HepG2 (cell line): Measurements from ENCODE around the gene LBR. TPM values are rescaled to one million over a fixed set of nuclear protein-coding genes. Genes with fewer than 3 reads are reported as not detected.

ENCODE experiments used
- KAT2B ChIP-seq: fragments of 150-350 bp; IDR thresholded peaks from 2 replicates; pipeline ENCODE4 v1.6.1; 2014; ENCODE audit warnings: low read depth, low read length, borderline replicate concordance
- POLR2AphosphoS2 ChIP-seq: IDR thresholded peaks from 2 replicates; pipeline ENCODE4 v1.6.1; 2011; ENCODE audit warnings: low read depth, low read length, improper control_type of control experiment
- SMARCC2 ChIP-seq: fragments of 450-650 bp; IDR thresholded peaks from 2 replicates; pipeline ENCODE4 v1.6.1; 2017; ENCODE audit warnings: antibody characterized with exemption, mild to moderate bottlenecking
- ZNF12 ChIP-seq: sonication (generic); formaldehyde crosslinking; IDR thresholded peaks from 2 replicates; pipeline ENCODE4 v1.5.0; 2020; ENCODE audit warnings: missing genetic modification reagents
- ZNF605 ChIP-seq: sonication (generic); formaldehyde crosslinking; IDR thresholded peaks from 2 replicates; pipeline ENCODE4 v1.8.0; 2022; ENCODE audit warnings: mild to moderate bottlenecking, missing genetic modification reagents
- ZNF879 ChIP-seq: sonication (generic); formaldehyde crosslinking; IDR thresholded peaks from 2 replicates; pipeline ENCODE4 v1.8.1; 2023; ENCODE audit warnings: missing genetic modification reagents
- polyA plus RNA-seq, 8 experiments: library from polyadenylated mRNA; depleted of rRNA in 3 of 8; stranded (reverse) in 7 of 8; unstranded in 1 of 8; fragments of >200 nt; fragmentation: Illumina TruSeq in 4 of 8; extraction: Trizol in 4 of 8; gene quantifications; 2 replicates each; pipeline versions ENCODE4 v1.2.1 to v1.2.3, GENCODE V29; 2011 to 2016; ENCODE audit warnings: low read depth in 4 of 8, missing spikeins in 1 of 8, mixed read lengths in 1 of 8; ENCODE audit not compliant: insufficient read depth in 1 of 8
- total RNA-seq, 5 experiments: library from RNA; depleted of rRNA; stranded (reverse); fragments of >200 nt; fragmentation: Illumina TruSeq; extraction: Trizol; gene quantifications; 2 replicates each; pipeline ENCODE4 v1.2.3, GENCODE V29; 2016; ENCODE audit warnings: low read depth in 1 of 5
- TF ChIP-seq, protein P1 (sequence below): sonication (generic); formaldehyde crosslinking; IDR thresholded peaks from 2 replicates; pipeline ENCODE4 v1.9.0; 2021; ENCODE audit warnings: missing genetic modification reagents, mild to moderate bottlenecking, borderline replicate concordance
- TF ChIP-seq, protein P2 (sequence below), 2 experiments: sonication (generic) in 1 of 2; formaldehyde crosslinking in 1 of 2; IDR thresholded peaks; 2 replicates each; pipeline versions ENCODE4 v1.4.0 to v1.6.1; 2016 to 2020; ENCODE audit warnings: borderline replicate concordance in 1 of 2, low read depth in 1 of 2, mild to moderate bottlenecking in 1 of 2, missing genetic modification reagents in 1 of 2
- TF ChIP-seq, protein P3 (sequence below): IDR thresholded peaks from 2 replicates; pipeline ENCODE4 v1.4.0; 2020; ENCODE audit warnings: mild to moderate bottlenecking, missing genetic modification reagents
- TF ChIP-seq, protein P4 (sequence below): sonication (generic); formaldehyde crosslinking; IDR thresholded peaks from 2 replicates; pipeline ENCODE4 v1.4.0; 2020; ENCODE audit warnings: missing genetic modification reagents

The LBR gene
- total and polyA plus RNA-seq, 2 of the 13 experiments (the other 11 are each of a cell fraction or from before 2014, with no cell fraction given), result 38.9 to 76.7 TPM

DNA sequence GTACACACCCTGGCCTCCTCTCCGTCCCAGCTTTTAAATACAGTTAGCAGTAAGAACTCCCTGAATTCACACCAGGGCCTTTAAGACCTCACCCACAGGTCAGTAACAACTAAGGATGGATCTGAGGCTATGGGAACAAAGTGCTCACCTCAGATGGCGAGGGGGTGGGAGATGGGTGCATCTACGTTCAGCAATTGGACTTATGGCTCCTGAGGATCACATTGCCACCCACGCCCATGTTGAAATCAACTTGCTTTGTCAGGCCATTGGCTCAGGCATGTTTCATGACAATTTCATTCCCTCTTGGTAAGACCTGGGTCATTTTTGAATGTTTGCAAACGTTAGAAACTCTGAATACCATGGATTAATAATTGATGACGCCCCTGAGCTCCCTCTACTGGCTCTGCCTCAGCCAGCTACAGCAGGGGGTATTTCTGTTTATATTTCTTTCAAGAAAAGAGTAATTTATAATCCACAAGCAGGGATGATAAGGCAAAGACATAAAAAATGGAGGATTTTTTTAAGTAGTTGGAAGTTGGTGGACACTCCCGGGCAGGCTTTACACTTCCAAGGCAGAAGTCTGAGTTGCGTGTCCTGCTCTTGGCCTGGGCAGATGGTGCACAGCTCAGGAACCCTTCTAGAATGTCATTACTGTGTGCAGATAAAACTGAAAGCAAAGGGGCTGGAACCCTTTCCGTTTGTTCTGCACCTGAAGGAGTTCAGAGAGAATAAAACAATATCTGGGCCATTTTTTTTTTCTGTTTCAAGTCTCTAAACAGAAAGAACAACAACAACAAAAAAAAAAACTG, 13.7 kb upstream of the LBR start (continued):
- TF ChIP-seq, protein P1, sequence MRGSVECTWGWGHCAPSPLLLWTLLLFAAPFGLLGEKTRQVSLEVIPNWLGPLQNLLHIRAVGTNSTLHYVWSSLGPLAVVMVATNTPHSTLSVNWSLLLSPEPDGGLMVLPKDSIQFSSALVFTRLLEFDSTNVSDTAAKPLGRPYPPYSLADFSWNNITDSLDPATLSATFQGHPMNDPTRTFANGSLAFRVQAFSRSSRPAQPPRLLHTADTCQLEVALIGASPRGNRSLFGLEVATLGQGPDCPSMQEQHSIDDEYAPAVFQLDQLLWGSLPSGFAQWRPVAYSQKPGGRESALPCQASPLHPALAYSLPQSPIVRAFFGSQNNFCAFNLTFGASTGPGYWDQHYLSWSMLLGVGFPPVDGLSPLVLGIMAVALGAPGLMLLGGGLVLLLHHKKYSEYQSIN, result no peak
- TF ChIP-seq ZNF879 (CRISPR knock-in tag) (no peak), ZNF605 (no peak), ZNF12 (CRISPR knock-in tag) (no peak), SMARCC2 (no peak), KAT2B (no peak), POLR2AphosphoS2 (no peak)
- TF ChIP-seq, protein P2, sequence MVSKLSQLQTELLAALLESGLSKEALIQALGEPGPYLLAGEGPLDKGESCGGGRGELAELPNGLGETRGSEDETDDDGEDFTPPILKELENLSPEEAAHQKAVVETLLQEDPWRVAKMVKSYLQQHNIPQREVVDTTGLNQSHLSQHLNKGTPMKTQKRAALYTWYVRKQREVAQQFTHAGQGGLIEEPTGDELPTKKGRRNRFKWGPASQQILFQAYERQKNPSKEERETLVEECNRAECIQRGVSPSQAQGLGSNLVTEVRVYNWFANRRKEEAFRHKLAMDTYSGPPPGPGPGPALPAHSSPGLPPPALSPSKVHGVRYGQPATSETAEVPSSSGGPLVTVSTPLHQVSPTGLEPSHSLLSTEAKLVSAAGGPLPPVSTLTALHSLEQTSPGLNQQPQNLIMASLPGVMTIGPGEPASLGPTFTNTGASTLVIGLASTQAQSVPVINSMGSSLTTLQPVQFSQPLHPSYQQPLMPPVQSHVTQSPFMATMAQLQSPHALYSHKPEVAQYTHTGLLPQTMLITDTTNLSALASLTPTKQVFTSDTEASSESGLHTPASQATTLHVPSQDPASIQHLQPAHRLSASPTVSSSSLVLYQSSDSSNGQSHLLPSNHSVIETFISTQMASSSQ (IDR thresholded peaks at IDR 0.05; ENCODE audit: low read depth), result peak; percentile 97
- TF ChIP-seq, protein P2 (CRISPR knock-in tag; IDR thresholded peaks at IDR 0.05; ENCODE audit: borderline replicate concordance), result peak; percentile 95
- TF ChIP-seq, protein P3, sequence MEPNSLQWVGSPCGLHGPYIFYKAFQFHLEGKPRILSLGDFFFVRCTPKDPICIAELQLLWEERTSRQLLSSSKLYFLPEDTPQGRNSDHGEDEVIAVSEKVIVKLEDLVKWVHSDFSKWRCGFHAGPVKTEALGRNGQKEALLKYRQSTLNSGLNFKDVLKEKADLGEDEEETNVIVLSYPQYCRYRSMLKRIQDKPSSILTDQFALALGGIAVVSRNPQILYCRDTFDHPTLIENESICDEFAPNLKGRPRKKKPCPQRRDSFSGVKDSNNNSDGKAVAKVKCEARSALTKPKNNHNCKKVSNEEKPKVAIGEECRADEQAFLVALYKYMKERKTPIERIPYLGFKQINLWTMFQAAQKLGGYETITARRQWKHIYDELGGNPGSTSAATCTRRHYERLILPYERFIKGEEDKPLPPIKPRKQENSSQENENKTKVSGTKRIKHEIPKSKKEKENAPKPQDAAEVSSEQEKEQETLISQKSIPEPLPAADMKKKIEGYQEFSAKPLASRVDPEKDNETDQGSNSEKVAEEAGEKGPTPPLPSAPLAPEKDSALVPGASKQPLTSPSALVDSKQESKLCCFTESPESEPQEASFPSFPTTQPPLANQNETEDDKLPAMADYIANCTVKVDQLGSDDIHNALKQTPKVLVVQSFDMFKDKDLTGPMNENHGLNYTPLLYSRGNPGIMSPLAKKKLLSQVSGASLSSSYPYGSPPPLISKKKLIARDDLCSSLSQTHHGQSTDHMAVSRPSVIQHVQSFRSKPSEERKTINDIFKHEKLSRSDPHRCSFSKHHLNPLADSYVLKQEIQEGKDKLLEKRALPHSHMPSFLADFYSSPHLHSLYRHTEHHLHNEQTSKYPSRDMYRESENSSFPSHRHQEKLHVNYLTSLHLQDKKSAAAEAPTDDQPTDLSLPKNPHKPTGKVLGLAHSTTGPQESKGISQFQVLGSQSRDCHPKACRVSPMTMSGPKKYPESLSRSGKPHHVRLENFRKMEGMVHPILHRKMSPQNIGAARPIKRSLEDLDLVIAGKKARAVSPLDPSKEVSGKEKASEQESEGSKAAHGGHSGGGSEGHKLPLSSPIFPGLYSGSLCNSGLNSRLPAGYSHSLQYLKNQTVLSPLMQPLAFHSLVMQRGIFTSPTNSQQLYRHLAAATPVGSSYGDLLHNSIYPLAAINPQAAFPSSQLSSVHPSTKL, result peak; percentile 8; the same call in 1 of the 2 replicates
- TF ChIP-seq, protein P4, sequence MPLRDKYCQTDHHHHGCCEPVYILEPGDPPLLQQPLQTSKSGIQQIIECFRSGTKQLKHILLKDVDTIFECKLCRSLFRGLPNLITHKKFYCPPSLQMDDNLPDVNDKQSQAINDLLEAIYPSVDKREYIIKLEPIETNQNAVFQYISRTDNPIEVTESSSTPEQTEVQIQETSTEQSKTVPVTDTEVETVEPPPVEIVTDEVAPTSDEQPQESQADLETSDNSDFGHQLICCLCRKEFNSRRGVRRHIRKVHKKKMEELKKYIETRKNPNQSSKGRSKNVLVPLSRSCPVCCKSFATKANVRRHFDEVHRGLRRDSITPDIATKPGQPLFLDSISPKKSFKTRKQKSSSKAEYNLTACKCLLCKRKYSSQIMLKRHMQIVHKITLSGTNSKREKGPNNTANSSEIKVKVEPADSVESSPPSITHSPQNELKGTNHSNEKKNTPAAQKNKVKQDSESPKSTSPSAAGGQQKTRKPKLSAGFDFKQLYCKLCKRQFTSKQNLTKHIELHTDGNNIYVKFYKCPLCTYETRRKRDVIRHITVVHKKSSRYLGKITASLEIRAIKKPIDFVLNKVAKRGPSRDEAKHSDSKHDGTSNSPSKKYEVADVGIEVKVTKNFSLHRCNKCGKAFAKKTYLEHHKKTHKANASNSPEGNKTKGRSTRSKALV (CRISPR knock-in tag), result no peak
